GM12891 (cell line): ENCODE data around the gene ATP5F1A.

Experiments
- PAX5 ChIP-seq: IDR thresholded peaks from 2 replicates; pipeline ENCODE4 v1.6.1; 2011; ENCODE audit warnings: low read length, moderate library complexity, mild to moderate bottlenecking; ENCODE audit not compliant: insufficient read depth, severe bottlenecking
- POLR2A ChIP-seq: IDR thresholded peaks from 2 replicates; pipeline ENCODE4 v1.6.1; 2011; ENCODE audit warnings: low read depth, low read length, control low read depth
- POLR2AphosphoS5 ChIP-seq: IDR thresholded peaks from 2 replicates; pipeline ENCODE4 v1.6.1; 2011; ENCODE audit warnings: low read depth, low read length, control low read depth
- POU2F2 ChIP-seq: IDR thresholded peaks from 2 replicates; pipeline ENCODE4 v1.6.1; 2011; ENCODE audit warnings: low read depth, mild to moderate bottlenecking, control low read depth, low read length, moderate library complexity
- TAF1 ChIP-seq: IDR thresholded peaks from 2 replicates; pipeline ENCODE4 v1.6.1; 2011; ENCODE audit warnings: low read depth, low read length, control low read depth

DNA sequence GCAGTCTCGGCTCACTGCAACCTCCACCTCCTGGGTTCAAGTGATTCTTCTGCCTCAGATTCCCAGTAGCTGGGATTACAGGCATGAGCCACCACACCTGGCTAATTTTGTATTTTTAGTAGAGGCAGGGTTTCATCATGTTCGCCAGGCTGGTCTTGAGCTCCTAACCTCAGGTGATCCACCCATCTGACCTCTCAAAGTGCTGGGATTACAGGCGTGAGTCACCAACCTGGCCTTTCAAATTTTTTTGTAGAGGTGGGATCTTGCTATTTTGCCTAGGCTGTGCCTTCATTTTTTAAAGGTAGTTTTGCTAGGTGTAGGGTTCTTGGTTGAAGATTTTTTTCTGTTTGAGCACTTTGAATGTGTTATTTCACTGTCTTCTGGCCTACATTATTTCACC lies 12.3 kb upstream of the ATP5F1A start:
- TF ChIP-seq POU2F2: no peak
- TF ChIP-seq TAF1: no peak
- TF ChIP-seq POLR2A: no peak
- TF ChIP-seq POLR2AphosphoS5: no peak
- no peak for TF ChIP-seq PAX5
